Kidney (tissue), 14 donors: Measurements from ENCODE around the gene YJU2. TPM values are rescaled to one million over a fixed set of nuclear protein-coding genes. Genes with fewer than 3 reads are reported as not detected.

Source experiments
- DNase-seq, 5 donors: peaks; one replicate each; pipeline ENCODE4 v3.0.0-alpha.2; 2013 to 2020
- FAIRE-seq: peaks from 2 replicates; lab custom pipeline; 2012; peaks lifted over from hg19 to GRCh38; lab: Jason Lieb, UNC
- H3K27ac ChIP-seq, 2 donors: one replicate each; pipeline ENCODE4 v1.7.0; 2013; ENCODE audit warnings: low read depth in 2 of 2, low read length in 2 of 2, inconsistent platforms in 1 of 2
- H3K27me3 ChIP-seq: one replicate; pipeline ENCODE4 v1.7.1; 2013; ENCODE audit warnings: low read length, inconsistent platforms; ENCODE audit not compliant: control insufficient read depth, insufficient read depth
- H3K36me3 ChIP-seq, 3 donors: one replicate each; pipeline versions ENCODE4 v1.7.0 to v1.7.1; 2013; ENCODE audit warnings: low read length in 3 of 3, control low read depth in 1 of 3, inconsistent platforms in 1 of 3; ENCODE audit not compliant: insufficient read depth in 3 of 3, control insufficient read depth in 2 of 3
- H3K4me1 ChIP-seq, 3 donors: one replicate each; pipeline versions ENCODE4 v1.7.0 to v1.7.1; 2013; ENCODE audit warnings: low read length in 3 of 3, inconsistent platforms in 1 of 3, low read depth in 1 of 3; ENCODE audit not compliant: control insufficient read depth in 2 of 3, insufficient read depth in 2 of 3
- H3K4me3 ChIP-seq, 3 donors: one replicate each; pipeline versions ENCODE4 v1.7.0 to v1.8.1; 2013; ENCODE audit warnings: low read length in 3 of 3, control low read depth in 1 of 3, inconsistent platforms in 1 of 3
- H3K9ac ChIP-seq, 3 donors: one replicate each; pipeline versions ENCODE4 v1.7.0 to v1.7.1; 2013; ENCODE audit warnings: low read length in 3 of 3, control low read depth in 1 of 3, inconsistent platforms in 1 of 3
- H3K9me3 ChIP-seq, 3 donors: one replicate each; pipeline versions ENCODE4 v1.7.0 to v1.7.1; 2013; ENCODE audit warnings: low read length in 3 of 3, control low read depth in 1 of 3, inconsistent platforms in 1 of 3; ENCODE audit not compliant: control insufficient read depth in 2 of 3, insufficient read depth in 1 of 3
- intact Hi-C: fragments of 100-400 bp; cut with DNase I; formaldehyde crosslinking; loops from one replicate; pipeline ENCODE4 v1.11.1; 2022
- polyA plus RNA-seq: library from polyadenylated mRNA; stranded (reverse); fragments of 350-450 nt; fragmentation: Illumina TruSeq; extraction: RNeasy Lipid Tissue Mini Kit (QIAGEN cat#74804); gene quantifications from one replicate; pipeline ENCODE4 v1.2.3, GENCODE V29; 2014; ENCODE audit warnings: low read depth, low replicate concordance; ENCODE audit not compliant: insufficient read depth
- total RNA-seq: library from RNA; stranded (reverse); fragmentation: NEBNext Ultra II Directional; extraction: Animal tissue kit (Norgen Biotek cat#: 25700); gene quantifications from one replicate; pipeline ENCODE4 v1.2.1, GENCODE V29; 2021
- TF ChIP-seq, protein P1 (sequence below): IDR thresholded peaks from 3 replicates; pipeline ENCODE4 v1.5.1; 2012; ENCODE audit warnings: mild to moderate bottlenecking, moderate library complexity, borderline replicate concordance; ENCODE audit not compliant: insufficient read depth; ENCODE audit errors: extremely low read depth
- donor health status: control.
- donor health status: control.
- donor health status: control.
- donor health status: control.
- donor health status: control.
- donor health status: DM: yes; HTN: yes; CAD: no.
- donor health status: Normal renal cell carcinoma (clear cell type).

The YJU2 gene
- total and polyA plus RNA-seq, 2 donors from 2014 or later, result 22.5 to 26.0 TPM

DNA sequence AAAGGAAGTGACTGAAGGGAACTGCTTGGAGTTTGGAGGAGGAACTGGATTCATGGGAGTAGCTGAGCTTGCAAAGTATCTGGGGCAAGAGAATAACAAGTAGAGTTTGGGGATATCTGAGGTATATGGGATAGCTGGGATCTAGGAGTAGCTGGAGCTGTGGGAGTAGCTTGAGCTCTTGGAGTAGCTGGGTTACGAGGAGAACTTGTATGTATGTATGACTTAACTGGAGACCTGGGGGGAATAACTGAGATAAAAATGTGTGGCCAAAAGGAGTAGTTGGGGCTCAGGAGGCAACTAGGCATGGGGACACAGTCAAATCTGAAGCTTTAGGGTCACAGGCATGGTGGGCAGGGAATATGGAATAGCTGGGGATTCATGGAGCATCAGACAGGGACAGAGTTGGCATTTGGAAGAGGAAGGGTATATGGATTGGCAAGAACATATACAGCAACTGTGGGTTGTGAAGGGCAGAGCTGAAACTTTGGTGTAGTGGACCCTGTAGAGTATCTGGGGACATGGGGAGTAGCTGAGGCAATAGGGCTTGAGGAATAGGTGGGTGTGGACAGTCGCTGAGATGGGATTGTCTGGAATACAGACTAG, 45.8 kb upstream of the YJU2 start:
- Histone ChIP-seq H3K27ac (no peak overlapping the region), H3K9ac (no peak overlapping the region), H3K36me3 (no peaks in the 10 kb centered on the region), H3K4me3 (no peak overlapping the region), H3K27me3 (no peaks in the 10 kb centered on the region), H3K9me3 (no peaks in the 10 kb centered on the region), H3K4me1 (no peaks in the 10 kb centered on the region)
- DNase-seq (no peak), FAIRE-seq (no peak)
- intact Hi-C loops, result no loop called here
- TF ChIP-seq, protein P1, sequence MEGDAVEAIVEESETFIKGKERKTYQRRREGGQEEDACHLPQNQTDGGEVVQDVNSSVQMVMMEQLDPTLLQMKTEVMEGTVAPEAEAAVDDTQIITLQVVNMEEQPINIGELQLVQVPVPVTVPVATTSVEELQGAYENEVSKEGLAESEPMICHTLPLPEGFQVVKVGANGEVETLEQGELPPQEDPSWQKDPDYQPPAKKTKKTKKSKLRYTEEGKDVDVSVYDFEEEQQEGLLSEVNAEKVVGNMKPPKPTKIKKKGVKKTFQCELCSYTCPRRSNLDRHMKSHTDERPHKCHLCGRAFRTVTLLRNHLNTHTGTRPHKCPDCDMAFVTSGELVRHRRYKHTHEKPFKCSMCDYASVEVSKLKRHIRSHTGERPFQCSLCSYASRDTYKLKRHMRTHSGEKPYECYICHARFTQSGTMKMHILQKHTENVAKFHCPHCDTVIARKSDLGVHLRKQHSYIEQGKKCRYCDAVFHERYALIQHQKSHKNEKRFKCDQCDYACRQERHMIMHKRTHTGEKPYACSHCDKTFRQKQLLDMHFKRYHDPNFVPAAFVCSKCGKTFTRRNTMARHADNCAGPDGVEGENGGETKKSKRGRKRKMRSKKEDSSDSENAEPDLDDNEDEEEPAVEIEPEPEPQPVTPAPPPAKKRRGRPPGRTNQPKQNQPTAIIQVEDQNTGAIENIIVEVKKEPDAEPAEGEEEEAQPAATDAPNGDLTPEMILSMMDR, result no peak

DNA sequence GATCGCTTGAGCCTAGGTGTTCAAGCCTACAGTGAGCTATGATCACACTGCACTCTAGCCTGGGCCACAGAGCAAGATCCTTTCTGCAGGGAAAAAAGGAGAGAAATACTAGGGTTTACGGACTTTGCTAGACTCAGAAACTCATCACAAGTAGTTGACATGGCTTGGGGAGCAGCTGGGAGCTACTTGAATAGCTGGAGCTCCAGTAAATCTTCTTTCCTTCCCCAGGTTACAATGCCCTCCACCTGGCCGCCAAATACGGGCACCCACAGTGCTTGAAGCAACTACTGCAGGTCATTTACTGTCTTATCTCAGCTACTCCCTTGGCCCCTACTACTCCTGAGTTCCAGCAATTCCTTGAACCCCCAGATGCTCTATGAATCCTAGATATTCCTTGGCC, 45.1 kb upstream of the YJU2 start:
- TF ChIP-seq, protein P1, result no peak
- H3K36me3 ChIP-seq, result no peaks in the 10 kb centered on the region
- H3K4me1 ChIP-seq, result no peaks in the 10 kb centered on the region
- H3K27ac ChIP-seq, result no peak overlapping the region
- FAIRE-seq, result no peak
- H3K9ac ChIP-seq, result no peak overlapping the region
- intact Hi-C loops, result no loop called here
- no peaks in the 10 kb centered on the region for H3K27me3 ChIP-seq
- no peak for DNase-seq
- no peak overlapping the region for H3K4me3 ChIP-seq
- no peaks in the 10 kb centered on the region for H3K9me3 ChIP-seq

DNA sequence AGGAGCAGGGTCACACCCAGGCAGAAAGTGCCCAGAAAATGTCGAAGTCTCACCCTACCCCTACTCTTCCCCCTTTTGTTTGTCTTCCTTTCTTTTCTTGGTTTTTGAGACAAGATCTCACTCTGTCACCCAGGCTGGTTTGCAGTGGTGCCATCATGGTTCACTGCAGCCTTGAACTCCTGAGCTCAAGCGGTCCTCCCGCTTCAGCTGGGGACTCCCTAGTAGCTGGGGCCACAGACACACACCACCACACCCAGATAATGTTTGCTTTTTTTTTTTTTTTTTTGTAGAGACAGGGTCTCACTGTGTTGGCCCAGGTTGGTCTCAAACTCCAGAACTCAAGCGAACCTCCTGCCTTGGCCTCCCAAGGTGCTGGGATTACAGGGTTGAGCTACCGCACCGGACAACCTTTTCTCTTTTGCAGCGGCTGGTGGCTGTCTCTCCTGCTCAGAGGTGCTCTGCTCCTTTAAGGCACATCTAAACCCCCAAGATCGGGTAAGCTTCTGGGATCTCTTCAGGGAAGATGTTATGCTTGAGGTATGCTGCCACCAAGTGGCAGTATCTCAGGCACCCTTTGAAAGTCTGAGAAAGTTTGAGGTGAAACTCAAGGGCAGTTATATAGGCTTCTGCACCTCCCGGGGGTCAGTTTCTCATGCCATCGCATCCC, 39.9 kb upstream of the YJU2 start:
- DNase-seq (no peak), FAIRE-seq (no peak)
- intact Hi-C loops, result no loop called here
- Histone ChIP-seq H3K36me3 (no peaks in the 10 kb centered on the region), H3K9me3 (no peaks in the 10 kb centered on the region), H3K27me3 (no peaks in the 10 kb centered on the region), H3K27ac (no peak overlapping the region), H3K9ac (no peak overlapping the region), H3K4me1 (no peaks in the 10 kb centered on the region), H3K4me3 (no peak overlapping the region)
- TF ChIP-seq, protein P1, result no peak
